Measurements from ENCODE around the gene ATAD3A. TPM values are rescaled to one million over a fixed set of nuclear protein-coding genes. Genes with fewer than 3 reads are reported as not detected.
"Not testable (repeated sequence)": the region's sequence is repeated elsewhere in the genome, so short reads cannot be mapped to it uniquely, and the experiment has no call there.

Gene ATAD3A
- total RNA-seq, 1 donor from 2014 or later, result 29.3 TPM

DNA sequence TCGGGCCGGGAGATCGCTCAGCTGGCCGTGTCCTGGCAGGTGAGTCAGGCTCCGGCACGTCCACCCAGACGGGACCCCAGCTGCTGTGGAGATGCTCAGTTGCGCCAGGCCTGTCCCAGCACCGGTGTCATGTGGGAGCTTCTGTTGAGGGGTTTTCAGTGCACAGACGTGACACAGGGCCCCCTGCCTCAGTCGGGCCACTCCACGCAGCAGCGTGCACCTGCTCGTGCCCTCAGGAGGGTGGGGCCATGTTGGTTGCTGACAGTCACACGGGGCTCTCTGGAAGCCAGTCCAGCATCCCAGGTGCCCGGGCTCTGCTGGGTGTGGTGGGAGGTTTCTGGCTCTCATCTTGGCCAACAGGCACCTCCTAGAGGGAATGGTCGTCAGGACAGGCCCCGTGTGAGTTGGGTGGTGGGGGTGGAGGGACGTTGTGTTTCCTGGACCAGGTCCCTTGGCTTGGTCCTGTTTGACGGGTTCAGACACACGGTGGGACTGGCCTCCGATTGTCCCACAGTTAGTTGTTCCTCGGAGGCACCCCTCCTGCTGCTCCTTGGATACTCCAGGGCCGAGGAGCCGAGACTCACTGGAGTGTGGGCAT lies 21.2 kb upstream of the ATAD3A start:
- DNase-seq, result no peak

DNA sequence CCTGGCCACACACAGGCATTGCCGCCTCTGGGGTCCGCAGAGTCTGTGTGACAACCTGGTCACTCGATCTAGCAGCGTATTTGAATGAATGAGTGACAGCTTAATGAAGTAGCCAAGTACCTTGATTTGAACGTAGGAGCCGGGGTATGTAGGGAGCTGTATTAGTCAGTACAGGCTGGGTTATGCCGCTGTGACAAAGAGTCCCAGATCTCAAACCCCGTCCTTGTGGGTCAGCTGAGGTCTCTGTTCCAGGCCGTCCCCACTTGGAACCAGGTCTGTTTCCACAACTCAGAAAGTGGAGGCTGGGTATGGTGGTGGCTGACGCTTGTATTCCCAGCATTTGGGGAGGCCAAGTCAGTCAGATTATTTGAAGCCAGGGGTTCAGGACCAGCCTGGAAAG lies 20.4 kb upstream of the ATAD3A start:
- no peak for DNase-seq

DNA sequence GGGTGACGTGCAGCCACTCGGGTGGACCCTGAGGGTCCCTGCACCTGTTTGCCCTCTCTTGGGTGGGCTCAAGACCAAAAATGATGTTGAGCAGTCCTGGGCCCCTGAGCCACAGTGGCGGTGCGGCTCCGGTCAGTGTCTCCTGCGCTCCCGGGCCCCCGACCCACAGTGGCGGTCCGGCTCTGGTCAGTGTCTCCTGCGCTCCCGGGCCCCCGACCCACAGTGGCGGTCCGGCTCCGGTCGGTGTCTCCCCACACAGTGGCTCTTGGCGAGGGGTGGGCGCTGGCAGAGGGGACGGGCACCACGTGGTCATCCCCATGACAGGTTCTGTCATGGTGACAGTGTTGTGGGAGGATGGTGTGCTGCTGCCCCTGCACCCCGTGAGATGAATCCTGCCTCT lies 17.7 kb upstream of the ATAD3A start:
- DNase-seq, result not testable (repeated sequence)

DNA sequence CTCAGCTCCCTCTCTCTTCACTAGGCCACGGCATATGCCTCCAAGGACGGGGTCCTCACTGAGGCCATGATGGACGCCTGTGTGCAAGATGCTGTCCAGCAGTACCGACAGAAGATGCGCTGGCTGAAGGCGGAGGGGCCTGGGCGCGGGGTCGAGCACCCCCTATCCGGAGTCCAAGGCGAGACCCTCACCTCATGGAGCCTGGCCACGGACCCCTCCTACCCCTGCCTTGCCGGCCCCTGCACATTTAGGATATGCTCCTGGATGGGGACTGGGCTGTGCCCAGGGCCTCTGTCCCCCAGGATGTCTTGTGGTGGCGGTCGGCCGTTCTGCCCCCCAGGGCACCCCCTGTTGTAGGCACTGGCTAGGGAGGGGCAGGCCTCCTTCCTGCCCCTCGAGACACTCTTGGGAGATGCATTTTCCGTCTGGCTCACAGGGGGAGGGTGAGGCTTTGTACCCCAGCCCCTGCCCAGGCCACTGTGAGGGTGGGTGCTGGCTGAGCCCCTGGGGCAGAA lies 16.4 kb upstream of the ATAD3A start:
- not testable (repeated sequence) for DNase-seq

DNA sequence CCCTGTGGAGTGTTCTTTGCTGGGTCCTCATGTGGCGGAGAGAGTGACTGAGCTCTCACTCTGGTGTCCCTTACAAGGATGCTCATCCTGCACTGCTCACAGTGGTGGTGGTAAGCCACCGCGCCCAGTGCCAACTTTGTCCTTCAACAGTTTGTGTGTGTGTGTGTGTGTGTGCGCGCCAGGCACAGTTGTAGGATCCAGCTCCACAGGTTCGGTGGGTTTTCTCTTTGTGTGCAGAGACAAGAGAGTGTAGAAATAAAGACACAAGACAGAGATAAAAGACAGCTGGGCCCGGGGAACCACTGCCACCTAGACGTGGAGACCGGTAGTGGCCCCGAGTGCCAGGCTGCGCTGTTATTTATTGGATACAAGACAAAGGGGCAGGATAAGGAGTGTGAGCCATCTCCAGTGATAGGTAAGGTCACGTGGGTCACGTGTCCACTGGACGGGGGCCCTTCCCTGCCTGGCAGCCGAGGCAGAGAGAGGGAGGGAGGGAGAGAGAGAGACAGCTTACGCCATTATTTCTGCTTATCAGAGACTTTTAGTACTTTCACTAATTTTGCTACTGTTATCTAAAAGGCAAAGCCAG lies 7.1 kb upstream of the ATAD3A start:
- peak; percentile 75 for DNase-seq

GRCh38 chr1:1505366-1505798 lies 6.6 kb upstream of the ATAD3A start:
- peak; percentile 13 for DNase-seq

DNA sequence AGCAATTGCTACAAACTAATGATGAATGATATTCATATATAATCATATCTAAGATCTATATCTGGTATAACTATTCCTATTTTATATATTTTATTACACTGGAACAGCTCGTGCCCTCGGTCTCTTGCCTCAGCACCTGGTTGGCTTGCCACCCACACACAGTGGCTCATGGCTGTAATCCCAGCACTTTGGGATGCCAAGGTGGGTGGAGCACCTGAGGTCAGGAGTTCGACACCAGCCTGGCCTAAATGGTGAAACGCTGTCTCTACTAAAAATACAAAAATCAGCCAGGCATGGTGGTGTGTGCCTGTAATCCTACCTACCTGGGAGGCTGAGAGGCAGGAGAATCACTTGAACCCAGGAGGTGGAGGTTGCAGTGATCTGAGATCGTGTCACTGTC lies 6.2 kb upstream of the ATAD3A start:
- DNase-seq, result not testable (repeated sequence)

- DNase-seq, result no peak
Measured at GRCh38 chr1:1507305-1507704, 4.7 kb upstream of the ATAD3A start.

DNA sequence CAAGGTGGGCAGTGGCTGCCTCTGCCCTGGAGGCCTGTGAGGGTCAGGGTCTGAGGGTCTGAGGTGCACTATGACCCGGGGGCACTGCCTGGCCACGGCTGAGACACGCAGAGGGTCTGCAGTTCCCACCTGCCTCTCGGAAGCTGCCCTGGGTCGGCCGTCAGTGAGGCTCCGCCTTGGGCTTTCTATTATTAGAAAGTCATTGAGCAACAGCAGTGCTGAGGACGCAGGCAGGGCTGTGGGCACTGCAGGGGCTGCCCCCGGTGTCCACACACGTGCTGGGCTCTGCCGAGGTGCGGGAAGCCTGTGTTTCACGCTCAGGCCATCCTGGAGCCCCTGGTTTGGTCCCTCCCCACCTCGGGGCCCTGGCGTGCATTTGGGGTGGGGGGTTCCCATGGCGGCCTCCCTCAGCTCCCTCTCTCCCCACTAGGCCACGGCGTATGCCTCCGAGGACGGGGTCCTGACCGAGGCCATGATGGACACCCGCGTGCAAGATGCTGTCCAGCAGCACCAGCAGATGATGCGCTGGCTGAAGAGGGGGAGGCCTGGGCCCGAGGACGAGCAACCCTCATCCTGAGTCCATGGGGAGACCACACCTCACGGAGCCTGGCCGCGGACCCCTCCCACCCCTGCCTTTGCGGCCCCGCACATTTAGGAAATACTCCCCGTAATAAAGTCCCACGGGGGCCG lies 3.0 kb upstream of the ATAD3A start:
- DNase-seq, result not testable (repeated sequence)

GRCh38 chr1:1509465-1509850 lies 2.5 kb upstream of the ATAD3A start:
- not testable (repeated sequence) for DNase-seq

- DNase-seq, result peak; percentile 43
Measured at GRCh38 chr1:1510912-1511532, 940 bp upstream of the ATAD3A start.

DNA sequence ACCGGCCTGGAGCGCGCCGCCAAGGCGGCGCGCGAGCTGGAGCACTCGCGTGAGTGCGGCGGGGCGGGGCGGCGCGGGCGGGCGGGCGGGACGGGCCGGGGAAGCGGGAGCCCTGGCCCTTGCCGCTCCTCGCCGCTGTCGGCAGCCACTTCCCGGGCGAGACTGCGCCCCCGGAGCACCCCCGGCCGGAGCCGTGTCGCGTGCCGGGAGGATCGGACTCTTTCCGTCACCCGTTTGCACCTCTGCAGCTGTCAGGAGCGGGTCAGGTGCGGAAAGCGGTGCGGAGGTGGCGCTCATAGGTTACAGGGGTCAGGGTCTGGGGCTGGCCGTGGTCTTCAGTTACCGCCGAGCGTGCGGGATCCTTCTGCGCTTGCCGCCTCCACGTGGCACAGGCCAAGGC lies 463 bp downstream of the ATAD3A start:
- DNase-seq, result not testable (repeated sequence)

DNA sequence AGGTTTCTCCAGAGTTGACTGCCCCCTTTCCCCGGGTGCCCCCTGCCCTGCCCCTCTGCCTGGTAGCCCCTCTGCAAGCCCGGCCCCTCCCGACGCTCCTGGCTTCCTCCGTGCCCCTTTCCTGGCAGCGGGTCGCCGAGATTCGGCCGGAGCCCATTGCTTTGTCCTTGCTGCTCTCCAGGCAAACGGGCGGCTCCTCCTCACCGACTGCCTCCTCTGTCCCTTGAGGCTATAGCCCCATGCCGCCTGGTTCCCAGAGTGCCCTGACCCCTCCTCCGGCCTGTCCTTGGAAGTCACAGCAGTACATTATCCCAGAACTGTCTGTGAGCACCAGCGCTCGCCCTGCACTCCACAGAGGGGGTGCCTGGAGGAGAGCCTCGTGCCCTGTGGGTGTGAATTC lies 1.7 kb downstream of the ATAD3A start:
- not testable (repeated sequence) for DNase-seq

GRCh38 chr1:1514376-1514775 lies 2.4 kb downstream of the ATAD3A start:
- not testable (repeated sequence) for DNase-seq

DNA sequence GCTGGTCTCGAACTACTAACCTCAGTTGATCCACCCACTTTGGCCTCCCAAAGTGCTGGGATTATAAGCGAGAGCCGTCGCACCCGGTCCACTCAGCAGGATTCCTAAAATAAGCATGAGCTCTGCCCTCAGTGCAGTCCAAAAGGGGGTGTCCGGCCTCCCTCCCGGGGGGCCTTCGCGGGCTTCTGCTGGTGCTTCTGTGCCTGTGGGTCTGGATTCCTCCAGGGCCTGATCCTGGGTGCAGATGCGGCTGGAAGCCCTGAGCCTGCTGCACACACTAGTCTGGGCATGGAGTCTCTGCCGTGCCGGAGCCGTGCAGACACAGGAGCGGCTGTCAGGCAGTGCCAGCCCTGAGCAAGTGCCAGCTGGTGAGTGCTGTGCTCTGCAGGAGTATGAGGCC lies 5.0 kb downstream of the ATAD3A start:
- DNase-seq, result not testable (repeated sequence)

GRCh38 chr1:1517973-1518620 lies 6.1 kb downstream of the ATAD3A start:
- DNase-seq, result no peak

- DNase-seq, result not testable (repeated sequence)
Measured at GRCh38 chr1:1518621-1519007, 6.7 kb downstream of the ATAD3A start.

DNA sequence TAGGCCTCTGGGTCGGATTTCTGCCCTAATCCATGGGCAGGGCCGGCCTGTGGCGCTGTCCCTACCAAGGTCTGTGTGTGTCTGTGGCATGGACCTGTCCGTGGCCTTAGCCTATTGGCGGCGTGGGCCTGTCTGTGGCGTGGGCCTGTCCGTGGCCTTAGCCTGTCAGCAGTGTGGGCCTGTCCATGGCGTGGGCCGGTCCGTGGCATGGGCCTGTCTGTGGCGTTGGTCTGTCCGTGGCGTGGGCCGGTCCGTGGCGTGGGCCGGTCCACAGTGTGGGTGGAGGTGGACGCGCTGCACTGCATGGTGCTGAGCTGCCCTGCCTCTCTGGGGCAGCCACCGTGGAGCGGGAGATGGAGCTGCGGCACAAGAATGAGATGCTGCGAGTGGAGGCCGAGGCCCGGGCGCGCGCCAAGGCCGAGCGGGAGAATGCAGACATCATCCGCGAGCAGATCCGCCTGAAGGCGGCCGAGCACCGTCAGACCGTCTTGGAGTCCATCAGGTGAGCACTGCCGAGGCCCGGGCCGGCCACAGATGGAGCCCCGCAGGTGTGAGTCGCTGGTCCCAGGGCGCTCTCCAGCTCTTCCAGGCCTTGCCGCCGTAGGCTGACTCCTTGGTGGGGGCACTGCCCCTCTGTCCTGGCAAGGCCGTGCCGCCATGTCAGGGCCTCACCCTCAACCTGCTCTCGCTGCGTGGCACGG lies 8.0 kb downstream of the ATAD3A start:
- not testable (repeated sequence) for DNase-seq

DNA sequence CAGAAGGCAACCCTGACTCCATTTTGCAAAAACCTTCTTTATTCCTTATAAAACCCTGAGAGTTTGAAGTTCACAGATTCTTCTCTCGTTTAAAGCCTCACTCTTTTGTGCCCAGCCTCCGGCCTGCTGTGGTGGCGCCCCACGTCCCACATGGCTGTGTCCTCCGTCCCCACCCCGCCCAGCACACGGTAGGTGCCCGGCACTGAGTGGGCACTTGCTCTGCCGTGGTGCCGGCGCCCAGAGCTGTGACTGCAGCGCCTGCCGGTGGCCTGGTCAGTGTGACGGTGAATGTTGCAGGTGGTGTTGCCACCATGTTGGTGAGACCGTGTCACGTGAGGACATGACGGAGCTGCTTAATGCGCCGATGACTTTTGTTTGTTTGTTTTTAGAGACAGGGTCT lies 9.4 kb downstream of the ATAD3A start:
- no peak for DNase-seq

GRCh38 chr1:1522536-1522935 lies 10.6 kb downstream of the ATAD3A start:
- DNase-seq, result not testable (repeated sequence)

DNA sequence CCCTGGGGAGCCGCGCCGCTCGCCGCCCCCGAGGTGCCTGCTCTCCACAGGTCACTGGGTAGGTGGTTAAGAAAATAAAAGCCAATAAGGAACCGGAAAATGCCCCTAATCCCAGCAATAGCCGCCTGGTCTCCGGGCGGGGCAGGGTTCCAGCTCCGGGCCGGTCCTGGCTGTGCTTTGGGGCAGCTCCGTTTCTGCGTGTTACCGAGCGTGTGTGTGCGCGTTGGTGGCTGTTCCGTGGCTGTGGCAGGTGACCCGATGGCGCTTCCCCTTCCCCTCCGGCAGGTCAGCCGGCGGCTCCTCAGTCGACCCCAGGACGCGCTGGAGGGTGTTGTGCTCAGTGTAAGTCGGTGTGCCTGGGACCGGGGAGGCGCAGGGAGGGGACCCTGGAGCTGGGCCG lies 11.3 kb downstream of the ATAD3A start:
- DNase-seq, result not testable (repeated sequence)

DNA sequence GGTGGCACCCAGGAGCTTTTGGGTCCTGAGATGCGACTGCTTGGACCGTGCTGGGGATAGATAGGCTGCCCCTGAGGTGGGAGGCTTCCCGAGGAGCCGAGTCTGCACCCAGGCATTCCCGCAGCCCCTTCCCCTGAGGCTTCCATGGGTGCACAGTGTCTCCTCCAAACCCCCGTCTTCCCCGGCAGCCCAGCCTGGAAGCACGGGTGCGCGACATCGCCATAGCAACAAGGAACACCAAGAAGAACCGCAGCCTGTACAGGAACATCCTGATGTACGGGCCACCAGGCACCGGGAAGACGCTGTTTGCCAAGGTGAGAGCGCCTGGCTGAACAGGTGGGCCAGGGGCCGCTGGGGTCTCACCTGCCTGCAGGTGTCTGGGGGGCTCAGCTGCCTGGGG lies 11.7 kb downstream of the ATAD3A start:
- not testable (repeated sequence) for DNase-seq

Data from dermis blood vessel endothelial cell (primary cell).